GM21367 (cell line): Measurements from ENCODE around the gene KHDC4.
"Not testable (repeated sequence)": the region's sequence is repeated elsewhere in the genome, so short reads cannot be mapped to it uniquely, and the experiment has no call there.

Source experiments
- ATAC-seq: cut with Tn5 transposase; IDR thresholded peaks from one replicate; pipeline ENCODE4 v1.9.1; 2021; ENCODE audit not compliant: unreplicated experiment

Gene KHDC4

DNA sequence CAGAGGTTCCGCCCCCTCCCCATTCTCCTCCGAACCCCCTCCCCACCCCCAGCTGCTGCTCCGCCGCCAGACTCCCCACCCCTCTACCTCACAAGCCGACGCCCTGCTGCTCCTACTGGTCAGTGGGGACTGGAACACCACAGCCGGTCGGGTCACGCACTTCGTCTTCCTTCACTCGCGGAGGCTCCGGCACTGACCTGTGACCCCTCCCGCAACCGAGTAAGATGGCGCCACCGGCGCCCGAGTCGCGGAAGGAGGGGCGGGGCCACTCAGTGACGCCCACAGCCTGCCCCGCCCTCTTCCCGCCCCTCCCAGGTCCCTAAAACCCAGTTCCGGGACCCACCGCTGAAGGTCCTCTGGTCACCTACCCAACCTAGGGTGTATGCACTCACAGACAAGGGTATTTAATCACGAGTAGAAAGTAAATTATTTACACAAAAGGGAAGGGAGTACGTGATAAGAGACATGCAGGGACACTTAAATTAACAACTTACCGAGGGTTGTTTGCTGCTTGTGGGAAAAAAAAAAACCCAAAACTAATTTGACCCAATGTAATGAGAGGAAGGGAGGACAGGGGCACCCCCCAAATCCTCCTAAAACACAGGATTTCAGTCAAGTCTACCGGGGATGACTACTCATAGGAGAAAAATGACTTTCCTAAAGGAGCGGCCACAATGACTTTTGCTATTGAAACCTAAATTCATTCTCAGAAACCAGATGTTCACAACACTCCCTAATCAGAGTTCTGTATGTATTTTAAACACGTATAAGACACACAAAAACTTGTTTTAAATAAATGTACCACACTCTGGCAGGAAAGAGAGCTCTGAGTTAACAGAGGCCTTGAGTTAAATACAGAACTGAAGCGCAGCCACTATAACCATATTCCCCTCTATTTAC is 22.8 kb downstream of the KHDC4 start, which contains the start of gene RIT1:
TSS of gene RIT1 (minus strand) at position 194 of the 900 bp plus-strand sequence. CDS start 588 bp downstream, outside the sequence.
- ATAC-seq = peak; percentile 78

DNA sequence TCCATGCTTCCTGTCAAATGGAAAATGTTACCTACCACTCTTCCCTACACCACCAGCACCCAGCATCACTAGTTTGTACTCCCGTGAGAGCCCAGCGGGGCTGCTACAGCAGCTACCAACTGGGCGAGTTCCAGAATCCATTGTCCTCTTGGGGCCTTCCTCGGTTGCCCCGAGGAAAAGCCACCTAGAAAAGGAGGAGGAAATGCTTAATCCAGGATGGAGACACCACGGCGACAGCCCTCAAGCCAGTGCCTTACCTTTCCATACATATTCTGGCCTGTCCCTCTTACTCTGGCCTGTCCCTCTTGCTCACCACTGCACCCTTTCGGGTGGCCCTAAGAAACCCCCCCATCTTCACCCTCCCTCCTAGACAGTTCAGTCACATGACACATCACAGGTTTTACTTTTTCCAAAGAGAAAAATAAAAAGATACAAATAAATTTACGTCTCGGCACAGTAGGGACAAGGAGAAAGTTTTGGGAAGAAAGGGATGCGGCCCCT is 23.5 kb downstream of the KHDC4 start:
- no peak for ATAC-seq

DNA sequence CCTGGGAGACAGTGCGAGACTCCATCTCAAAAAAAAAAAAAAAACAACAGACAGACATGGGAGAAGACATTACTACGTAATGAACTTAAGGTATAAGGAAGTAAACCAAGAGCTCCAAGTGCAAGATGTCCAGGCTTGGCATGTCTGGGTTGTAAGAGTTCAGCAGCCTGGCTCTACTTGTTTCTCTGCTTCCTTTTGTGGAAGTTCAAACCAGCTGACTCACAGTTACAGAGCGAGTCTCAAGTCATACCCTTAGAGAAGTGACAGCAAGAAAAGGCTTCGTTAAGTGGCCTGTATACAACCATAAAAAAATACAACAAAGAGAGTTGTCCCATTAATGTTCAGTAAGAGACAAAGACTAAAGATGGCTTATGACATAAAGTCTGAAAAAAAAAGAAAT is 24.3 kb downstream of the KHDC4 start:
- no peak for ATAC-seq

DNA sequence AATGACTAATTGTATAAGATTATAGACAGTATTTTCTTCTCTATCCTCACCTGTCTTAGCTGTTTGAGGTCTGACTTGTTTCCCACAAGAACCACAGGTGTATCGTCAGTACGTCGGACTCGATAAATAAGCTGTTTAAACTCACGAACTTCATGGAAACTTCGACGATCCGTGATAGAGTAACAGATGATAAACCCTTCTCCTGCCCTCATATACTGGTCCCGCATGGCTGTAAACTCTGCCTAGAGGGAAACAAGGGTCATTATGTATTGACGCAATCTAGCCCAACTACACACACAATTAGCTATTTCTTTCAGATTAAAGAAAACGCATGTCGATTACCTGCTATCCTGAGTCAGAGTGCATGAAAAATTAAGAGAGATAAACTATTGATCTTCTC is 30.0 kb downstream of the KHDC4 start:
- no peak for ATAC-seq

DNA sequence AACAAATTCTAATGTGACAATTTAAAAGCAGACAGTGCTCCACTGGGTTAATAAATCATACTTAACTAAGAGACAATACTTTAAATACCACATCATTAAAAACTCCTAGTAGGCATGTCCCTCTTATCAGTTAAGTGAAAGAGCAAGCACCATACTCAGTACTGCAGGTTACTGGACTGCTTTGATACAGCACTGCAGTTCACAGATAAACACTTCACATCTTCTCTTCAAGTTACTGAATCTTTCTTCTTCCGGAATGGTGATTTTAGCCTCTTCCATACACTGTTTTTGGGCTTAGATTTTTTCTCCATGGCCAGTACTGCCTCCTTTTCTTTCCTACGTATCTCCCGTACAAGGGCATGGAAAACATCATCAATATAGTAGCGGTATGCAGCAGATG is 34.1 kb downstream of the KHDC4 start:
- ATAC-seq = no peak

DNA sequence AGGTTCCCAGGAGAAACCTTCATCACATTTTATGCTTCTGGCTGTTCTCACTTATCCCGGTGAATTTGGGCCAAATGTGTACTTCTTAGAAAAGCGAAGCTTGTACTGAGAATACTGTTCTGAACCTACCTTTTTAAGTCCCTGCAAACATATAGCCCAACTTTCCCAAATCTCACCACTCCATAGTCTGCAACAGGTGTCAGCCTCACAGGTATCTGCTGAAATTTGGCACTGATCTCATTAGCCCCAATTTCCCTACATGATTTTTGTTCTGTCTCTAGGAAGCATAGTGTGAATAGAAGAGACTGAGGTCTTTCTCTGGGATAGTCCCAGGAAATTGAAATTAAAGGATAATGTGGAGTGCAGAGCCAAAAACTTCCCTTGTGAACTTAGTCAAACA is 34.5 kb downstream of the KHDC4 start:
- no peak for ATAC-seq

DNA sequence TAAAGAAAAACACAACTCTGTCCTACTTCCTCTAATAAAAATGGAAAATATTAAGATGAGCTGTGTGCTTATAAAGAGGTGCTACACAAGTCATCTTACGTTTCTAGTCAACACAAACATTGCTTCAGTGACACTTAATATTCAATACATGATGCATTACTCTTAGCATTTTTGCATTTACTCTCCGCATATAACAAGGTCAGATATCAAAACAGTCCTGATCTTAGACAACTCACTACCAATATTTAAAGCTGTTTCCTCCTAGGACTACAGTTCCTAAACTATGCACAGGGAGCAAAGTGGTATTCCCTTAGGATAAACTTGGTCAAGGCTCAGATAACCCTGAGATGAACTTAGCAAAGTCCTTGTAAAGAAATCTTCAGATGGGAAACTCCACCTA is 35.3 kb downstream of the KHDC4 start:
- no peak for ATAC-seq

DNA sequence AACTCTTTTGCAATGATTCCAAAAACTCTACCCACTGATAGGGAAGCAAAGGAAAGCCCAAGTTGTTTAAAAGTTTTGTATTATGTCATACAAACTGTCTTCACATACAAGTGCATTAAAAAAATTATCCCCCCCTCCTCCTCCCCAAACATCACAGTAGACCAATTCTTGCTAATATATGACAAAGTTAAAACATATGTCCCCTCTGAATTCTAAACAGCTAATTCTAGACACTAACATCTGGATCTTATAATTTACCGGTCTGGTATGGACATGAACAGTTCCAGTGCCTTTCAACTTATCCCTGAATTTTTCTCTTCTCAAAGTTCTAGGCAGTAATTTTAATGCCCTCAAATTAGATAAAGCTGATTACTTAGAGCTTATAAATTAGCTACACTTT is 36.5 kb downstream of the KHDC4 start:
- ATAC-seq = no peak

DNA sequence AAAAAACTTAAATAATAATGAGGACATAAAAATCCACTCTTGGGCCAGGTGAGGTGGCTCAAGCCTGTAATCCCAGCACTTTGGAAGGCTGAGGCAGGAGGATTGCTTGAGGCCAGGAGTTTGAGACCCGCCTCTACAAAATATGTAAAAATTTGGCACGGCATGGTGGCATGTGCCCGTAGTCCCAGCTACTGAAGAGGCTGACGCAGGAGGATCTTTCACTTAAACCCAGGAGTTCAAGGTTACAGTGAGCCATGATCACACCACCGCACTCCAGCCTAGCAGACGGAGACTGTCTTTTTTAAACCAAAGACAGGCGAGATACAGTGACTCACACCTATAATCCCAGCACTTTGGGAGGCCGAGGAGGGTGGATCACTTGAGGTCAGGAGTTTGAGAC is 37.7 kb downstream of the KHDC4 start:
- not testable (repeated sequence) for ATAC-seq

DNA sequence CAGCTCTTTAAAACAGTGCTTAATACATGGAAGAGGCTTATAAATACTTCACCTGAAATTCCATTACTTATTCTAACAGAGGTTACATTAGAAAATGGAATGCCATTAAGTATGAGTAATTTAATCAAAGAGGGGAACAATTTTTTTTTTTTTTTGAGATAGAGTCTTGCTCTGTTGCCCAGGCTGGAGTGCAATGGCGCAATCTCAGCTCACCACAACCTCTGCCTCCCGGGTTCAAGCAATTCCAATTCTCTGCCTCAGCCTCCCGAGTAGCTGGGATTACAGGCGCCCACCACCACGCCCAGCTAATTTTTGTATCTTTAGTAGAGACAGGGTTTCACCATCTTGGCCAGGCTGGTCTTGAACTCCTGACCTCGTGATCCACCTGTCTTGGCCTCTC is 38.6 kb downstream of the KHDC4 start:
- not testable (repeated sequence) for ATAC-seq

DNA sequence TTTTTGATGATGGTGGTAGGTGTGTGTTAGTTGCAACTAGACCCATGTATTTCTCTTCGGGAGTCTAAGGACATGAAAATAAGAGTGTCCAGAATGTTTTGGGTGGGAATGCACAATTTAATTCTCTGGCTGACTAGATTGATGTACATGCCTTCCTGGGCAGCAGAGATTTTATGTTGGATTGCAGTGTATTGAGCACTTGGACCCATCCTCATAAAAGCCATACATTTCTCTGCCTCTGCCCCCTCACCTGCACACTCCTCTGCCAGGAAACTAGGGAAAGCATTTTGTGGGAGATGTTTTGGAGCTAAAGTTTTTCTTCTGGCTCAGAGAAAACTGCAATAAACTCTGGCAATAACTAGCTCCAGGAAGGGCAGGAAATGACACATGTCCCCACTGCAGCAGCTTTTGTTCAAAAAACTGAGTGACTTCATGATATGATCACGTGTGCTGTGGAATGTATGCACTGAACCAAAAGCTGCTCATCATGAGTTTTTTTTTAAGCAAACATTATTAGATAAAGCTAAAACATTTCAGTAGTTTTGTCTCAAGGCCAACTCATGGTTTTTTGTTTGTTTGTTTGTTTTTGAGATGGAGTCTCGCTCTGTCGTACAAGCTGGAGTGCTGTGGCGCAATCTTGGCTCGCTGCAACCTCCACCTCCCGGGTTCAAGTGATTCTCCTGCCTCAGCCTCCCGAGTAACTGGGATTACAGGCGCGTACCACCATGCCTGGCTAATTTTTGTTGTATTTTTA is 40.6 kb downstream of the KHDC4 start:
- no peak for ATAC-seq

DNA sequence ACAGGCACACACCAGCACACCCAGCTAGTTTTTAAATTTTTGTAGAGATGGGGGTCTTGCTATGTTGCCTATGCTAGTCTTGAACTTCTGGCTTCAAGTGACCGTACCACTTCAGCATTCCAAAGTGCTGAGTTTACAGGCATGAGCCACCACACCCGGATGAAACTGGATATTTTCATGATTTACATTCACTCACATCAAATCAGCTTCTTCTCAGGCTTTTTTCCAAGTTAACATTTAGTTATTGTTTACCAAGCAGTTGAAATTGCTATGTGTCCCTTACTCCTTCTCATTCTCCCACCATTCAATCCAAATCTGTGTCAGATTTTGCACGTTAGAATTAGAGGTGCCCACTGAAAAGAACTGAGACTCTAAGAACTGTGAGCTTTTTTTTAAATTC is 41.4 kb downstream of the KHDC4 start:
- ATAC-seq = no peak

DNA sequence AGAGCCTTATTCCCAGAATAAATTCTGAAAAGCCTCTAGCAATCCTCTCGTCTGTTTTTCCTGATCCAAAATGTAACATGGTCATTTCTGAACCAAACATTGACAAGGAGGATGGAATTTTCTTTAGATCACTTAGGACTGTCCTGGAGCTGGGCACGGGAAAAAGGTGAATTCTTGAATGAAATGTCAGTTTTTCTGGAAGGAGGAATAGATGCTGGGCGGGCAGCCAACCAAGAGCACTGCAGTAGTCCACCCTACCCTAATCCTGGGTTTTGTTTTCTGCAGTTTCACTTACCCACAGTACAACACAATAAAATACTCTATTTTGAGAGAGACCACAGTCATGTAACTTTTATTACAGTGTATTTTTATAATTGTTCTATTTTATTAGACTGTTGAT is 44.0 kb downstream of the KHDC4 start:
- ATAC-seq = no peak

DNA sequence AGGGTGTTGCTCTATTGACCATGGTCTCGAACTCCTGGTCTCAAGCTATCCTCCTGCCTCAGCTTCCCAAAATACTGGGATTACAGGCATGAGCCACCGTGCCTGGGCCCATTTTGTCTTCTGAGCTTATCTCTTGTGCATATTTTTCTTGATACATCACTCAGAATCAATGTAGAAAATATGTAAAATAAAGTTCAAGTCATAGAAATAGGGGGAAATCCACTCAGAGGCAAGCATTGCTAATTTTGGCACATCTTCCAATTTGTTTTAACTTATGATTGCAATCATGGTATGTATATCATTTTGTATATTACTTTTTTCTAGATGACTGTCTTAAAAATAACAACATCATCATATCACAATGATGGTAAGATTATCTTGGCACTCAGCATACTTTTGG is 44.6 kb downstream of the KHDC4 start:
- ATAC-seq = no peak

DNA sequence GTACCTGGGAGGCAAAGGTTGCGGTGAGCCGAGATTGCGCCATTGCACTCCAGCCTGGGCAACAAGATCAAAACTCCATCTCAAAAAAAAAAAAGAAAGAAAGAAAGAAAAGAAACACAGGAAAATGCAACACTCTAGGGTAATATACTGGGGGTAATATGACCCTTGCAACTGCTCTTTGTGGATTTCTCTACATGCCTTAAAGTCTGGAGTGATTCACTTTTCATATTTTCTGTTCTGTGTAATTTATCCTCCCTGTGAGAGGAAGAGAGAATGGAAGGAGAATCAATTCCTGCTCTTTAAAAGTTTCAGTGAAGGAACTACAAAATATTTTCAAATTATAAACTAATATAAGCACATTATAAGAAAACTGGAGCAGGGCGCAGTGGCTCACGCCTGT is 45.7 kb downstream of the KHDC4 start:
- ATAC-seq = no peak

DNA sequence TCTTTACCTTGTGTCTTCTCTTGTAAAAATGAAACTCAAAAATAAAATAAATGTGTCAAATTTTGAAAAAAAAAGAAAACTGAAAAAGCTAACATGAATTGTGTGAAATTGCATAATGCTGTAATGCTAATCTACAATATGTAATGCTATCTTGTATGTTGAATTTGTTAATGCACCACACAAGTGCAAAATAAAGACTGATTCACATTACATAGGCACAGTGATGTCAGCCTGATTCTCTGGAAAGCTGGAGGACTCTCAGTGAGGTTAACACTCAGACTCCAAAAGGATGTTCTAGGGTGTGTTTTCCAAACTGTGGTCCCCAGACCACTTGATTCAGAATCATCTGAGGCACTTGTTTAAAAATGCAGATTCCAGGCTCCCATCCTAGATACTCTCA is 49.2 kb downstream of the KHDC4 start:
- no peak for ATAC-seq

DNA sequence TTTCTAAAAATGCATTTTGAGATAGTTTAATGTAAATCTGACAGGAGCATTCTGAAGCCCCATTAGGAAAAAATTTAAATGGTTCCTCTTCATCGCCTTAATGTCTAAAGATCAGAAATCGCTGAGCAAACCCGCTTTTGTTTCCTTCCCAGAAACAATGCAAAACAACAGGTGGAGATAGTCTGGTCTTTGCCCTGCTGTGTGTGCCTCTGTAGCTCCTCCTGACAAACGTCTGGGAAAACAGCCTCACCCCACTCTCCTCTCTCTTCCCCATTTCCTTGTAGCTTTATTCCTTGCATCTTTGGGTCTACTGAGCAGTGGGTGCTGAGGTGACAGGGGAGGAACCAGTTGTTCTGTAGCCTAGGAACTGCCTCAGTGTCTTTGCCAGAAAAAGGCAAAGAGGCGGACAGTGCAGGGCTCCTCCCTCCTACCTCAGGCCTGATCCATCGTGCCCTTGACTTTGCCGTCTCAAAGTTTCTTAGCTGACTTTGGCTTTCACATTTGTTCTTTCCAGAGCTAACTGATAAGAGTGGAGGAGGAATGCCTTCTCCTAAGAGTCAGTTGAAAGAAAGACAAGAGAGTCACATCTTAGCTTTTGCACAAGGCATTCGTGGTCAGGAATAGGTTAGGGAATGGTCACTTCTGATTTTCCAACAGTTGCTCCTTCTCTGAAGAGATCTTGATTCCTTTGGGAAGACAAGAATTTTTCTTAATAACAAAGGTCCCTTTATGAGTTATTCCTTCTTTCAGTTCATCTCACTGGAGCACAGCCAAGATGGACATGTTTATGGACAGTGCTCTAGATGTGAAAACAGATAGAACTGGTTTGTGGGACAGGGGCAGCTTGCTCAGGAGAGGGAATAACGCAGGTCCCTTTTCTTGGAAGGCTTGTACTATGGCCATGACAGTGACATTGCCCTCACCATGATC is 49.9 kb downstream of the KHDC4 start:
- no peak for ATAC-seq

DNA sequence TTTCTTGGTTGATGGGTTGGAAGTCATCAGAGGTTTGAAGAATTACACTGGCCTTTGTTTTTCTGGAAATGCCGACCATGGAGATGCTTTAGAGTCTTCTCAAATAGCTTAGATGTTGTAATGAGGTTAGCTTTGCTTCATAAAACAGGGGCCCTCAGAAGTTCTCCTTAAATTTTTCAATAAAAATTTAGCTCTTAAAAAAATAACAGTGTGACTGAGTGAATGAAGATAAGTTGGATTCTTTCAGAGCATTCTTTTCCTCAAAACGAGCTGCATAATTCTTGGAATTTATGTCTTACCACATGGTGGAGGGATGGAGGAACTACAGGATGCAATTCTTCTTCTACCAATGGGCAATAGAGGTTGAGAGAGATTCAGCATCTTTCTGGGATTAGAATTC is 51.4 kb downstream of the KHDC4 start:
- no peak for ATAC-seq

DNA sequence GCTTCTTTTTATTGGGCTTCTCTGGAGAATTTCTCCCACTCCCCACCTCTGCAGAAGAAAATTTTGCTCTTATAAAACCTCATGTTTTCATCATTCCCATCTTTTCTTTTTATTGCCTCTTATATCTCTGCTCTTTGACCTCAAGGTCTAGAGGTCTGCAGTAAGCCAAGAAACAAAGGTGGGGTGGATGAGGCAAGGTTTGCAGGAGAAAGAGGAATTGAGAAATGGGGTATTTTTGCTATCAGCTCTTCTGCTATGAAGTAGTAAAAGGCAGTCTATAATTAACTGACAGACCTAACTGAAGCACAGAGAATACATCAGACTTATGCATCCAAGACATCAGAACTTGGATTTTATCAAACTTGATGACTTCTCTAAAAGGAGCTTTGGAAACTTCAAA is 52.0 kb downstream of the KHDC4 start:
- ATAC-seq = no peak

DNA sequence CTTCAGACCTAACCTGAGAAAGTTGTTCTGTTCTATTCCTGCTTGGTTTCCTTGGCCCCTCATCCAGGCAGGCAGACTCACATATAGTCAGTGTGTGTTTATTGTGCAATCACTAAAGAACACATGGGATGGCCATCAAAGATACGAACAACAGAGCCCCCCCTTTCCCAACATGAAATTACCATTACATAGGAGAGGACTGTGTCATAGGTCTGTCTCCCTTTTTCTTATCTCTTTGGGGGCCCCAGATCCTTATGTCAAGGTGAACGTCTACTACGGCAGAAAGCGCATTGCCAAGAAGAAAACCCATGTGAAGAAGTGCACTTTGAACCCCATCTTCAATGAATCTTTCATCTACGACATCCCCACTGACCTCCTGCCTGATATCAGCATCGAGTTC is 53.3 kb downstream of the KHDC4 start:
- ATAC-seq = no peak

DNA sequence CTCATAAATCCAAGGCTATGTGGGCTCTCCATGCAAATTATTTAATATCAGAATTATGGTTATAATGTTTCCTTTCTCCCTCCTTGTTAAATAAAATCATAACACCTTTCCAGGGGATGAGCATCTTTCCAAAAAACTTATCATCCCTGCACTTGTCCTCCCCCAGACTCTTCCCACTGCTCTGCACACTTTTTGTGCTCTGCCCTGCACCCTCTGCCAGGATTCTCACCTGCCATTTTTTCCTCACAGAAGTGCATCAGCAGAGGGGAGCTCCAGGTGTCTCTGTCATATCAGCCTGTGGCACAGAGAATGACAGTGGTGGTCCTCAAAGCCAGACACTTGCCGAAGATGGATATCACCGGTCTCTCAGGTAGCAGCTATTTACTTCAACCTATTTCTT is 54.0 kb downstream of the KHDC4 start:
- ATAC-seq = no peak
